ENCODE data around the gene LMO2. TPM values are rescaled to one million over a fixed set of nuclear protein-coding genes. Genes with fewer than 3 reads are reported as not detected.

LMO2 gene
- total RNA-seq, 1 donor from 2014 or later: 3.9 TPM

GRCh38 chr11:33819278-33820035 is 72.4 kb downstream of the LMO2 start:
- Mint-ChIP-seq H3K9me3 (peaks cover 16% of the 10 kb centered on the region), H3K27me3 (ENCODE audit: low read depth) (peaks cover 23% of the 10 kb centered on the region), H3K27ac (no peak overlapping the region), H3K36me3 (no peaks in the 10 kb centered on the region), H3K4me3 (no peak overlapping the region), H3K4me1 (no peaks in the 10 kb centered on the region)
- no peak for DNase-seq (ENCODE audit: low spot score in 2 of 2, unreplicated experiment in 2 of 2)
- TF ChIP-seq, protein P1, sequence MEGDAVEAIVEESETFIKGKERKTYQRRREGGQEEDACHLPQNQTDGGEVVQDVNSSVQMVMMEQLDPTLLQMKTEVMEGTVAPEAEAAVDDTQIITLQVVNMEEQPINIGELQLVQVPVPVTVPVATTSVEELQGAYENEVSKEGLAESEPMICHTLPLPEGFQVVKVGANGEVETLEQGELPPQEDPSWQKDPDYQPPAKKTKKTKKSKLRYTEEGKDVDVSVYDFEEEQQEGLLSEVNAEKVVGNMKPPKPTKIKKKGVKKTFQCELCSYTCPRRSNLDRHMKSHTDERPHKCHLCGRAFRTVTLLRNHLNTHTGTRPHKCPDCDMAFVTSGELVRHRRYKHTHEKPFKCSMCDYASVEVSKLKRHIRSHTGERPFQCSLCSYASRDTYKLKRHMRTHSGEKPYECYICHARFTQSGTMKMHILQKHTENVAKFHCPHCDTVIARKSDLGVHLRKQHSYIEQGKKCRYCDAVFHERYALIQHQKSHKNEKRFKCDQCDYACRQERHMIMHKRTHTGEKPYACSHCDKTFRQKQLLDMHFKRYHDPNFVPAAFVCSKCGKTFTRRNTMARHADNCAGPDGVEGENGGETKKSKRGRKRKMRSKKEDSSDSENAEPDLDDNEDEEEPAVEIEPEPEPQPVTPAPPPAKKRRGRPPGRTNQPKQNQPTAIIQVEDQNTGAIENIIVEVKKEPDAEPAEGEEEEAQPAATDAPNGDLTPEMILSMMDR (IDR thresholded peaks at IDR 0.05; ENCODE audit: unreplicated experiment): no peak

Other genes with a start within 250 kb of the LMO2 start
- gene C11orf91, start 191.2 kb downstream of the LMO2 start, total RNA-seq: 0.57 to 0.65 TPM in 2 of 3 replicates, not detected in the other
- 162 to 176 TPM (median 171 TPM) in 3 replicates for gene CD59, start 155.7 kb downstream of the LMO2 start, total RNA-seq
- 28.7 to 29.3 TPM (median 28.9 TPM) in 3 replicates for gene FBXO3, start 117.6 kb downstream of the LMO2 start, total RNA-seq
- 298 to 307 TPM (median 302 TPM) in 3 replicates for gene CAPRIN1, start 159.7 kb upstream of the LMO2 start, total RNA-seq
- 58.7 to 61.7 TPM (median 60.5 TPM) in 3 replicates for gene NAT10, start 213.6 kb upstream of the LMO2 start, total RNA-seq

Data from mesothelial cell of epicardium (in vitro differentiated cells).